Peyer's patch (tissue), 4 donors: ENCODE data around the gene JAK1. TPM values are rescaled to one million over a fixed set of nuclear protein-coding genes. Genes with fewer than 3 reads are reported as not detected.
A peak's percentile ranks its signal among the peaks of the same experiment; 100 is the strongest.

ENCODE experiments used
- DNase-seq, 3 donors: peaks; one replicate each; pipeline ENCODE4 v3.0.0-alpha.2; 2017 to 2019
- H3K27ac ChIP-seq, 4 donors: fragments of 200-600 bp; sonication (generic); one replicate each; pipeline ENCODE4 v1.5.1; 2016 to 2019
- H3K27me3 ChIP-seq, 2 donors: fragments of 200-600 bp; sonication (generic); one replicate each; pipeline ENCODE4 v1.5.1; 2019
- H3K36me3 ChIP-seq, 3 donors: fragments of 200-600 bp; sonication (generic); one replicate each; pipeline ENCODE4 v1.5.1; 2016 to 2019
- H3K4me1 ChIP-seq, 4 donors: fragments of 200-600 bp; sonication (generic); one replicate each; pipeline ENCODE4 v1.5.1; 2016 to 2019
- H3K4me3 ChIP-seq, 4 donors: fragments of 200-600 bp; sonication (generic); 1 replicate in 3 of 4; 2 replicates in 1 of 4; pipeline ENCODE4 v1.5.1; 2016 to 2019; ENCODE audit warnings: mild to moderate bottlenecking in 1 of 4
- H3K9me3 ChIP-seq, 4 donors: fragments of 200-600 bp; sonication (generic); one replicate each; pipeline ENCODE4 v1.5.1; 2016 to 2019; ENCODE audit warnings: mild to moderate bottlenecking in 1 of 4
- CTCF ChIP-seq, 6 experiments: fragments of 450-650 bp in 4 of 6; fragments of 200-600 bp in 2 of 6; sonication (generic) in 1 of 6; IDR thresholded peaks; one replicate each; pipeline ENCODE4 v1.5.1; 2017 to 2019; ENCODE audit warnings: antibody characterized with exemption in 6 of 6, mild to moderate bottlenecking in 3 of 6, moderate library complexity in 1 of 6
- POLR2A ChIP-seq, 2 donors: fragments of 450-650 bp; IDR thresholded peaks; one replicate each; pipeline ENCODE4 v1.5.1; 2017; ENCODE audit warnings: antibody characterized with exemption in 2 of 2, mild to moderate bottlenecking in 2 of 2, moderate library complexity in 2 of 2
- total RNA-seq, 4 donors: library from RNA; depleted of rRNA; stranded (reverse); fragments of >200 nt; gene quantifications; one replicate each; pipeline ENCODE4 v1.1.0, GENCODE V29; 2016

Gene JAK1
- total RNA-seq, 4 donors from 2014 or later, result 116 to 251 (median 126) TPM

DNA sequence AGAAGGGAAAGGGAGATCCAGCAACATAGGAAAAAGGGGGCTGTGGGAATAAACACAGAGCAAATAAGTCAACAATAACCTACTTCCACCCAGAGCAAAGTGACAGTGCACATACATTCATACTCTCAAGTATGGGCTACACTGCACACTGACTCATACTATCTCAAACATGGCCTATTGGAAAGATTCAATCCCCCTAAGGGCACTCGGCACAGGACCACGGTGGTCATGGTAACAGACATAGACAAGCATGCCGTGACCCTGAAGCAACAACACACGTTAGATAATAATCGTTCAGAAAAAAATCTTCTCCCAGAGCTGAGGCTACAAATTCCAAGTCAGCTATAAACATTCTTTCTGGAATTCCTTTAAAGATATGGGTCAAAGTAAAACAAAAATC lies 16.8 kb upstream of the JAK1 start:
- DNase-seq, result no peak
- TF ChIP-seq POLR2A (IDR thresholded peaks at IDR 0.05), result no peak
- TF ChIP-seq CTCF (IDR thresholded peaks at IDR 0.05), result no peak
- H3K9me3 ChIP-seq, result no peaks in the 10 kb centered on the region

GRCh38 chr1:64981601-64982533 lies 15.5 kb upstream of the JAK1 start:
- no peaks in the 10 kb centered on the region for H3K9me3 ChIP-seq
- no peaks in the 10 kb centered on the region for H3K36me3 ChIP-seq
- DNase-seq, result no peak

More for the DNA sequence above, 16.8 kb upstream of the JAK1 start:
- Histone ChIP-seq H3K4me1 (no peaks in the 10 kb centered on the region), H3K27me3 (no peaks in the 10 kb centered on the region), H3K4me3 (no peak overlapping the region), H3K27ac (no peak overlapping the region), H3K36me3 (no peaks in the 10 kb centered on the region)

GRCh38 chr1:64980745-64981600 lies 14.6 kb upstream of the JAK1 start:
- peak overlapping the region in 1 of 4 donors; percentile 7 for H3K27ac ChIP-seq
- no peak for TF ChIP-seq POLR2A (IDR thresholded peaks at IDR 0.05)
- no peak for TF ChIP-seq CTCF (IDR thresholded peaks at IDR 0.05)
- no peak overlapping the region for H3K4me3 ChIP-seq

More at GRCh38 chr1:64981601-64982533, 15.5 kb upstream of the JAK1 start:
- Histone ChIP-seq H3K27ac (peak overlapping the region in 1 of 4 donors; percentile 7), H3K4me1 (no peaks in the 10 kb centered on the region), H3K27me3 (no peaks in the 10 kb centered on the region), H3K4me3 (no peak overlapping the region)
- TF ChIP-seq POLR2A (IDR thresholded peaks at IDR 0.05), result no peak
- no peak for TF ChIP-seq CTCF (IDR thresholded peaks at IDR 0.05)

GRCh38 chr1:64979358-64979757 lies 13.0 kb upstream of the JAK1 start:
- H3K9me3 ChIP-seq, result no peaks in the 10 kb centered on the region
- no peaks in the 10 kb centered on the region for H3K36me3 ChIP-seq
- no peak overlapping the region for H3K27ac ChIP-seq
- DNase-seq, result no peak
- H3K4me3 ChIP-seq, result no peak overlapping the region
- TF ChIP-seq POLR2A (IDR thresholded peaks at IDR 0.05) (no peak), CTCF (IDR thresholded peaks at IDR 0.05) (no peak)
- H3K27me3 ChIP-seq, result no peaks in the 10 kb centered on the region
- H3K4me1 ChIP-seq, result no peaks in the 10 kb centered on the region

More at GRCh38 chr1:64980745-64981600, 14.6 kb upstream of the JAK1 start:
- Histone ChIP-seq H3K9me3 (no peaks in the 10 kb centered on the region), H3K27me3 (no peaks in the 10 kb centered on the region), H3K36me3 (no peaks in the 10 kb centered on the region), H3K4me1 (no peaks in the 10 kb centered on the region)
- DNase-seq, result no peak

DNA sequence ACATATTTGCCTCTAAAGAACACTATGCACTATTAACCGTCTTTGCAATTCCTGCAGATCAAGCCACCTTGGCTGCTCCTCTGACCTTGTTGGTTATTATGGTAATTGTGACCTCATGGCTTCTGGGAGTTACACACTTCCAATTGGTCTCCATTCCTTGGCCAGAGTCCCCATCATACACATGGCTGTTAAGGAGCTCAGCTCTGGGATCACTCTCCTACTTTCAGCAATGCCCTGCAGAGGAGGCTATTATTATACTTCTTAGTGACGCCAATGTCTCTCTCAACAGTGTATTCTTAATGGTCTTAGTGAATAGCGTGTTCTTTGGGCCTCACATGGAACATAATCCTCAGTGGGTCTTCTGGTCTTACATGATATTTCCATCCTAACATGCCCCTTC lies 10.0 kb upstream of the JAK1 start:
- Histone ChIP-seq H3K9me3 (no peaks in the 10 kb centered on the region), H3K27ac (no peak overlapping the region), H3K36me3 (no peaks in the 10 kb centered on the region), H3K4me1 (no peaks in the 10 kb centered on the region), H3K4me3 (no peak overlapping the region), H3K27me3 (no peaks in the 10 kb centered on the region)
- TF ChIP-seq CTCF (IDR thresholded peaks at IDR 0.05) (no peak), POLR2A (IDR thresholded peaks at IDR 0.05) (no peak)
- DNase-seq, result no peak
